Left kidney (tissue), 8 donors: ENCODE measurements around the gene PAFAH1B2. TPM values are rescaled to one million over a fixed set of nuclear protein-coding genes. Genes with fewer than 3 reads are reported as not detected.
"Not testable (repeated sequence)": the region's sequence is repeated elsewhere in the genome, so short reads cannot be mapped to it uniquely, and the experiment has no call there.

Experiments used
- DNase-seq: peaks from one replicate; pipeline ENCODE4 v3.0.0-alpha.2; 2013
- long read RNA-seq, 8 donors: transcript quantifications; one replicate each; lab custom pipeline, GENCODE V29; 2026
- polyA plus RNA-seq: library from polyadenylated mRNA; unstranded; fragments of 120-200 nt; gene quantifications from one replicate; pipeline ENCODE4 v1.2.1, GENCODE V29; 2013; ENCODE audit not compliant: insufficient read length

The PAFAH1B2 gene
- 83.9 TPM for polyA plus RNA-seq
- long read RNA-seq, donor 1, full-length matches to known transcripts = 24 of 31 reads
- long read RNA-seq, donor 1, partial matches to known transcripts = 7 of 31 reads
- long read RNA-seq, donor 1, other reads (novel, unspliced or antisense) = 0 of 31 reads
- long read RNA-seq, donor 2, full-length matches to known transcripts = 15 of 45 reads
- long read RNA-seq, donor 2, partial matches to known transcripts = 30 of 45 reads
- long read RNA-seq, donor 2, other reads (novel, unspliced or antisense) = 0 of 45 reads
- long read RNA-seq, donor 3, full-length matches to known transcripts = 13 of 19 reads
- long read RNA-seq, donor 3, partial matches to known transcripts = 6 of 19 reads
- long read RNA-seq, donor 3, other reads (novel, unspliced or antisense) = 0 of 19 reads
- long read RNA-seq, donor 4 = 0 reads
- long read RNA-seq, donor 5, full-length matches to known transcripts = 9 of 9 reads
- long read RNA-seq, donor 5, partial matches to known transcripts = 0 of 9 reads
- long read RNA-seq, donor 5, other reads (novel, unspliced or antisense) = 0 of 9 reads
- long read RNA-seq, donor 6, full-length matches to known transcripts = 19 of 37 reads
- long read RNA-seq, donor 6, partial matches to known transcripts = 18 of 37 reads
- long read RNA-seq, donor 6, other reads (novel, unspliced or antisense) = 0 of 37 reads
- long read RNA-seq, donor 7, full-length matches to known transcripts = 19 of 123 reads
- long read RNA-seq, donor 7, partial matches to known transcripts = 104 of 123 reads
- long read RNA-seq, donor 7, other reads (novel, unspliced or antisense) = 0 of 123 reads
- long read RNA-seq, donor 8, full-length matches to known transcripts = 13 of 13 reads
- long read RNA-seq, donor 8, partial matches to known transcripts = 0 of 13 reads
- long read RNA-seq, donor 8, other reads (novel, unspliced or antisense) = 0 of 13 reads

- DNase-seq = peak; percentile 94
These were observed at the start of gene PAFAH1B2 for GRCh38 chr11:117143871-117144476. Gene PAFAH1B2, plus strand, starts transcription at chr11:117144287. Its CDS starts 8,161 bp downstream, at chr11:117152448.

- DNase-seq = no peak
These were observed 49.3 kb upstream of the PAFAH1B2 start for GRCh38 chr11:117094776-117095175.

- no peak for DNase-seq
These were observed 48.6 kb upstream of the PAFAH1B2 start for GRCh38 chr11:117095284-117096161.

- DNase-seq = no peak
These were observed 47.7 kb upstream of the PAFAH1B2 start for GRCh38 chr11:117096201-117096991.

- no peak for DNase-seq
These were observed 47.1 kb upstream of the PAFAH1B2 start for GRCh38 chr11:117097014-117097388.

GRCh38 chr11:117097389-117098268 lies 46.5 kb upstream of the PAFAH1B2 start:
- no peak for DNase-seq

GRCh38 chr11:117098269-117099232 lies 45.5 kb upstream of the PAFAH1B2 start, which contains the start of gene SIK3:
Gene SIK3, minus strand, starts transcription at chr11:117098428. Its CDS starts 13 bp downstream, at chr11:117098415.
- DNase-seq = peak; percentile 91

GRCh38 chr11:117099696-117100095 lies 44.4 kb upstream of the PAFAH1B2 start:
- DNase-seq = no peak

- no peak for DNase-seq
These were observed 43.5 kb upstream of the PAFAH1B2 start for GRCh38 chr11:117100556-117100955.

- DNase-seq = no peak
These were observed 36.1 kb upstream of the PAFAH1B2 start for GRCh38 chr11:117107701-117108590.

GRCh38 chr11:117110294-117110950 lies 33.7 kb upstream of the PAFAH1B2 start:
- no peak for DNase-seq

- DNase-seq = not testable (repeated sequence)
These were observed 31.6 kb upstream of the PAFAH1B2 start for GRCh38 chr11:117112497-117112896.

- DNase-seq = not testable (repeated sequence)
These were observed 31.1 kb upstream of the PAFAH1B2 start for GRCh38 chr11:117112939-117113338.

GRCh38 chr11:117117681-117118080 lies 26.4 kb upstream of the PAFAH1B2 start:
- no peak for DNase-seq

- DNase-seq = no peak
These were observed 22.9 kb upstream of the PAFAH1B2 start for GRCh38 chr11:117121176-117121575.

- no peak for DNase-seq
These were observed 21.5 kb upstream of the PAFAH1B2 start for GRCh38 chr11:117122556-117122955.
